Mucosa of descending colon (tissue), 3 donors: ENCODE measurements around the gene SERTM2. TPM values are rescaled to one million over a fixed set of nuclear protein-coding genes. Genes with fewer than 3 reads are reported as not detected.

Experiments used
- ATAC-seq: fragments of 200-7000 bp; cut with Tn5 transposase; one replicate; pipeline ENCODE4 v1.9.1; 2020; ENCODE audit warnings: mild to moderate bottlenecking, moderate library complexity
- DNase-seq, 3 donors: peaks; one replicate each; pipeline ENCODE4 v3.0.0-alpha.2; 2020
- H3K36me3 ChIP-seq: fragments of 200-600 bp; one replicate; pipeline ENCODE4 v1.8.0; 2021; ENCODE audit warnings: low read depth, mild to moderate bottlenecking
- H3K4me1 ChIP-seq: fragments of 200-600 bp; one replicate; pipeline ENCODE4 v1.8.0; 2021; ENCODE audit warnings: low read depth, mild to moderate bottlenecking
- H3K4me3 ChIP-seq: fragments of 200-600 bp; one replicate; pipeline ENCODE4 v1.8.0; 2021; ENCODE audit warnings: mild to moderate bottlenecking
- H3K9me3 ChIP-seq: fragments of 200-600 bp; one replicate; pipeline ENCODE4 v1.8.0; 2021; ENCODE audit warnings: mild to moderate bottlenecking
- intact Hi-C, 2 donors: fragments of 100-400 bp; cut with DNase I in 1 of 2; cut with micrococcal nuclease in 1 of 2; formaldehyde crosslinking; loops; one replicate each; pipeline versions ENCODE4 v1.11.0 to v1.11.1; 2022; cut with DNase I, micrococcal nuclease
- total RNA-seq, 3 donors: library from RNA; stranded (reverse); fragmentation: NEBNext Ultra II Directional in 2 of 3; extraction: Animal tissue kit (Norgen Biotek cat#: 25700) in 2 of 3; gene quantifications; one replicate each; pipeline versions ENCODE4 v1.2.1 to v1.2.4, GENCODE V29; 2021 to 2023
- TF ChIP-seq, protein P1 (sequence below): fragments of 200-600 bp; IDR thresholded peaks from one replicate; pipeline ENCODE4 v1.8.0; 2022; ENCODE audit warnings: antibody characterized with exemption, mild to moderate bottlenecking
- donor health status: DM: no; HTN: no; CAD: no; lungs with moderate emphysema.
- donor health status: DM: no; HTN: no; CAD: no.
- donor health status: DM: no; HTN: yes; CAD: no.

Gene SERTM2
- total RNA-seq, 3 donors from 2014 or later: 0.07 to 0.66 TPM; not detected in 1

- no peaks in the 10 kb centered on the region for H3K36me3 ChIP-seq
- no peaks in the 10 kb centered on the region for H3K4me1 ChIP-seq
- intact Hi-C loops: no loop called here
- no peak overlapping the region for H3K4me3 ChIP-seq
- TF ChIP-seq, protein P1, sequence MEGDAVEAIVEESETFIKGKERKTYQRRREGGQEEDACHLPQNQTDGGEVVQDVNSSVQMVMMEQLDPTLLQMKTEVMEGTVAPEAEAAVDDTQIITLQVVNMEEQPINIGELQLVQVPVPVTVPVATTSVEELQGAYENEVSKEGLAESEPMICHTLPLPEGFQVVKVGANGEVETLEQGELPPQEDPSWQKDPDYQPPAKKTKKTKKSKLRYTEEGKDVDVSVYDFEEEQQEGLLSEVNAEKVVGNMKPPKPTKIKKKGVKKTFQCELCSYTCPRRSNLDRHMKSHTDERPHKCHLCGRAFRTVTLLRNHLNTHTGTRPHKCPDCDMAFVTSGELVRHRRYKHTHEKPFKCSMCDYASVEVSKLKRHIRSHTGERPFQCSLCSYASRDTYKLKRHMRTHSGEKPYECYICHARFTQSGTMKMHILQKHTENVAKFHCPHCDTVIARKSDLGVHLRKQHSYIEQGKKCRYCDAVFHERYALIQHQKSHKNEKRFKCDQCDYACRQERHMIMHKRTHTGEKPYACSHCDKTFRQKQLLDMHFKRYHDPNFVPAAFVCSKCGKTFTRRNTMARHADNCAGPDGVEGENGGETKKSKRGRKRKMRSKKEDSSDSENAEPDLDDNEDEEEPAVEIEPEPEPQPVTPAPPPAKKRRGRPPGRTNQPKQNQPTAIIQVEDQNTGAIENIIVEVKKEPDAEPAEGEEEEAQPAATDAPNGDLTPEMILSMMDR: no peak
- no peaks in the 10 kb centered on the region for H3K9me3 ChIP-seq
- no peak for DNase-seq
- ATAC-seq: no peak
Measured at GRCh38 chrX:111483135-111483534, 28.3 kb upstream of the SERTM2 start.

- Histone ChIP-seq H3K4me1 (no peaks in the 10 kb centered on the region), H3K9me3 (no peaks in the 10 kb centered on the region), H3K36me3 (no peaks in the 10 kb centered on the region), H3K4me3 (no peak overlapping the region)
- no peak for DNase-seq
- intact Hi-C loops: no loop called here
- TF ChIP-seq, protein P1: no peak
- ATAC-seq: no peak
Measured at GRCh38 chrX:111483881-111484280, 27.6 kb upstream of the SERTM2 start.

- intact Hi-C loops: no loop called here
- Histone ChIP-seq H3K9me3 (no peaks in the 10 kb centered on the region), H3K4me1 (no peaks in the 10 kb centered on the region), H3K4me3 (no peak overlapping the region), H3K36me3 (no peaks in the 10 kb centered on the region)
- TF ChIP-seq, protein P1: no peak
- DNase-seq (no peak), ATAC-seq (no peak)
Measured at GRCh38 chrX:111490688-111491087, 20.8 kb upstream of the SERTM2 start.

- DNase-seq (no peak), ATAC-seq (no peak)
- Histone ChIP-seq H3K4me3 (no peak overlapping the region), H3K9me3 (no peaks in the 10 kb centered on the region), H3K4me1 (no peaks in the 10 kb centered on the region), H3K36me3 (no peaks in the 10 kb centered on the region)
- TF ChIP-seq, protein P1: no peak
- intact Hi-C loops: no loop called here
Measured at GRCh38 chrX:111492085-111492484, 19.4 kb upstream of the SERTM2 start.

DNA sequence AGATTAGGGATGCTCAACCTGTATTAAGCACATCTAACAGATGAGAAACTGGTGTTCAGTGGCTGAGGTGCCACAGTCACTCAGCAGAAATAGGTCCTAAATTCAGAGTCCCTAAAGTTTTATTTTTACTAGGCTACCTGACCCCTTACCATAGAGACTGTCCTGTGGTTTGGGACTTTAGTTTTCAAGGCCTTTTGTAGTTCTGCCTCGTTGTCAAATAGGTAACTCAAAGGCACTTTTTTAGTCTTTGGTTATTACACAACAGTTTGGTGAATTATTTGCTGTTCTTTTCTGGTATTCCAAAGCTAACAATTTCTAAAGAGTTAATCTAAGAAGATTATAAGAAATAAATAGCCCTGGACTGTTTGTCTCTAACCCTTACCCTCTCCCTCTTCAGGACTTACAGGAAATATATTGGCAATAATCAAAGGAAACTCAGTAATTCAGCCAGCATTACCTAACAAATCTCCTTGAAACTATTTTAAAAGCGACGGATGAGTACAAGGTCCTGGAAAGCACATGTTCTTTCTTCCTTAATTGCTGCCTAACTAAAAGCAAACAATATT, 12.8 kb upstream of the SERTM2 start:
- H3K36me3 ChIP-seq: no peaks in the 10 kb centered on the region
- no peaks in the 10 kb centered on the region for H3K9me3 ChIP-seq
- TF ChIP-seq, protein P1: no peak
- intact Hi-C loops: no loop called here
- ATAC-seq (no peak), DNase-seq (no peak)
- H3K4me3 ChIP-seq: no peak overlapping the region
- no peaks in the 10 kb centered on the region for H3K4me1 ChIP-seq

DNA sequence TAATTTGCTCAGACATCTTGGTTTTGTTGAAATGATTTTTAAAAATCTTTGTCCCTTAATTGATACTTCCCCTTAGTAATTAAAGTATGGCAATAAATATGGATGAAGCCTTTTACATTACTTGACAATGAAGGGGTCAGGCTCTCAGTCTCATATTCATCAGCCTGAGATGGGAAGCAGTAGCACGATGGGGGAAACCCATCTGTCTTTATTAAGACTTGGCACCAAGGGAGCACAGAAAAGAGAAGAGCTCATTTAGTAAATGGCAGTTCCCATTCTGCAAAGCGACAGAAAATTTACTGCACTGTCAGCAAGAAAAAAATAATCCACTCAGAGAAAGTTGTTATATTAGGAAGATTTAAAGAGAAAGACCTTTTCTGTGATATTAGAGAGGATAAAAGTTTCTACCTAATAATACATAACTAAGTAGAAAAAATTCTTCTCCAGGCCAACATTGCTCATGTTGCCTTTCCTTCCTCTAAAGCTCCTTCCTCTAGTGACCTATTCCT, 7.9 kb upstream of the SERTM2 start:
- Histone ChIP-seq H3K36me3 (no peaks in the 10 kb centered on the region), H3K4me1 (no peaks in the 10 kb centered on the region), H3K9me3 (no peaks in the 10 kb centered on the region), H3K4me3 (no peak overlapping the region)
- TF ChIP-seq, protein P1: no peak
- intact Hi-C loops: no loop called here
- ATAC-seq (no peak), DNase-seq (no peak)
